ENCODE data around the gene STRN4. TPM values are rescaled to one million over a fixed set of nuclear protein-coding genes. Genes with fewer than 3 reads are reported as not detected.
"Not testable (repeated sequence)": the region's sequence is repeated elsewhere in the genome, so short reads cannot be mapped to it uniquely, and the experiment has no call there.

The STRN4 gene
- total RNA-seq, 4 donors from 2014 or later: 81.6 to 306 (median 174) TPM

- intact Hi-C loops (cut with DNase I; ENCODE audit: low total_unique reads) (no loop called here), in situ Hi-C loops (cut with MboI; ENCODE audit: low pct_ligation_motif_present in 1 of 4, low pct_unique_long_range_greater_than_20kb in 1 of 4, low sequenced_read_pairs in 3 of 4) (no loop called here)
- peak; percentile 95 for DNase-seq
- 1% methylated on average over 31 of the region's 39 CpGs; no CpG with 5 or more reads in 1 of the 2 donors for whole genome bisulfite sequencing, 2 donors (ENCODE audit: low coverage in 1 of 2)
- H3K27ac ChIP-seq: peak overlapping the region; percentile 95 to 96 (median 95)
- no peaks in the 10 kb centered on the region for H3K9me3 ChIP-seq
- peaks cover 0 to 14% (median 0%) of the 10 kb centered on the region in 4 donors for H3K36me3 ChIP-seq
- no peaks in the 10 kb centered on the region for H3K27me3 ChIP-seq
- H3K4me3 ChIP-seq: peak overlapping the region; percentile 48 to 94 (median 87)
- TF ChIP-seq CTCF (IDR thresholded peaks at IDR 0.05): no peak
- peak; percentile 61 for TF ChIP-seq POLR2A (IDR thresholded peaks at IDR 0.05)
- TF ChIP-seq POLR2AphosphoS5 (IDR thresholded peaks at IDR 0.05): peak; percentile 40 to 60 (median 46)
- H3K4me1 ChIP-seq: peaks cover 20 to 41% (median 31%) of the 10 kb centered on the region in 4 donors
Measured at GRCh38 chr19:46713781-46714443, 32.3 kb downstream of the STRN4 start.

- in situ Hi-C loops (cut with MboI; ENCODE audit: low pct_ligation_motif_present in 1 of 4, low pct_unique_long_range_greater_than_20kb in 1 of 4, low sequenced_read_pairs in 3 of 4): not testable (repeated sequence)
- H3K27ac ChIP-seq: peak overlapping the region in 2 of 4 donors; percentile 95
Measured at GRCh38 chr19:46712768-46713338, 33.4 kb downstream of the STRN4 start.

GRCh38 chr19:46710687-46711086 is 35.6 kb downstream of the STRN4 start:
- 84 to 91% methylated on average over 11 to 25 of the region's 25 CpGs for WGBS, 2 donors (ENCODE audit: low coverage in 1 of 2)
- Histone ChIP-seq H3K27ac (no peak overlapping the region), H3K9me3 (no peaks in the 10 kb centered on the region), H3K4me3 (no peak overlapping the region), H3K36me3 (peaks cover 0 to 25% (median 0%) of the 10 kb centered on the region in 4 donors), H3K27me3 (no peaks in the 10 kb centered on the region), H3K4me1 (peaks cover 9 to 22% (median 17%) of the 10 kb centered on the region in 4 donors)
- TF ChIP-seq EP300 (IDR thresholded peaks at IDR 0.05; ENCODE audit: low read depth): no peak
- TF ChIP-seq POLR2AphosphoS5 (IDR thresholded peaks at IDR 0.05): no peak
- no peak for TF ChIP-seq POLR2A (IDR thresholded peaks at IDR 0.05)
- TF ChIP-seq CTCF (IDR thresholded peaks at IDR 0.05): no peak
- no peak for DNase-seq
- in situ Hi-C loops (cut with MboI; ENCODE audit: low pct_ligation_motif_present in 1 of 4, low pct_unique_long_range_greater_than_20kb in 1 of 4, low sequenced_read_pairs in 3 of 4) (no loop called here), intact Hi-C loops (cut with DNase I; ENCODE audit: low total_unique reads) (no loop called here)

More at GRCh38 chr19:46712768-46713338, 33.4 kb downstream of the STRN4 start:
- intact Hi-C loops (cut with DNase I; ENCODE audit: low total_unique reads); H3K27me3 ChIP-seq; H3K9me3 ChIP-seq; H3K4me3 ChIP-seq; DNase-seq: not testable (repeated sequence)
- 84 to 86% methylated on average over 6 of the region's 6 CpGs for WGBS, 2 donors (ENCODE audit: low coverage in 1 of 2)
- peaks cover 15 to 34% (median 25%) of the 10 kb centered on the region in 4 donors for H3K4me1 ChIP-seq
- H3K36me3 ChIP-seq: peaks cover 0 to 19% (median 0%) of the 10 kb centered on the region in 4 donors

GRCh38 chr19:46704379-46705076 is 41.7 kb downstream of the STRN4 start:
- in situ Hi-C loops (cut with MboI; ENCODE audit: low pct_ligation_motif_present in 1 of 4, low pct_unique_long_range_greater_than_20kb in 1 of 4, low sequenced_read_pairs in 3 of 4): no loop called here
- TF ChIP-seq CTCF (IDR thresholded peaks at IDR 0.05) (peak; percentile 92 to 99 (median 97)), POLR2A (IDR thresholded peaks at IDR 0.05) (no peak)
- H3K27ac ChIP-seq: no peak overlapping the region
- H3K9me3 ChIP-seq: no peaks in the 10 kb centered on the region
- intact Hi-C loops (cut with DNase I; ENCODE audit: low total_unique reads): loop anchor here (2.0 to 5.0 kb wide), 2 partner anchors 24 to 43 kb away; partner anchors contain the start of genes FKRP and STRN4
- no peaks in the 10 kb centered on the region for H3K4me1 ChIP-seq
- H3K4me3 ChIP-seq: no peak overlapping the region
- no peaks in the 10 kb centered on the region for H3K27me3 ChIP-seq
- DNase-seq: peak; percentile 81
- 36 to 58% methylated on average over 4 to 21 of the region's 21 CpGs for WGBS, 2 donors (ENCODE audit: low coverage in 1 of 2)
- peaks cover 0 to 57% (median 16%) of the 10 kb centered on the region in 4 donors for H3K36me3 ChIP-seq
